Adrenal gland (tissue), 12 donors: ENCODE results near the gene GASK1A. TPM values are rescaled to one million over a fixed set of nuclear protein-coding genes. Genes with fewer than 3 reads are reported as not detected.

ENCODE experiments used
- DNase-seq, 7 donors: peaks; one replicate each; pipeline ENCODE4 v3.0.0-alpha.2; 2019 to 2020
- H3K27ac ChIP-seq, 5 donors: fragments of 200-600 bp; sonication (generic) in 4 of 5; 1 replicate in 3 of 5; 2 replicates in 2 of 5; pipeline versions ENCODE4 v1.5.1 to v1.8.0; 2016 to 2020; ENCODE audit warnings: mild to moderate bottlenecking in 1 of 5
- H3K27me3 ChIP-seq: fragments of 200-600 bp; 2 replicates; pipeline ENCODE4 v1.8.0; 2021
- H3K36me3 ChIP-seq, 2 donors: fragments of 200-600 bp; replicated peaks in 1 of 2; 1 replicate in 1 of 2; 2 replicates in 1 of 2; pipeline versions ENCODE4 v1.5.1 to v1.8.0; 2018 to 2022
- H3K4me1 ChIP-seq, 2 donors: fragments of 200-600 bp; replicated peaks in 1 of 2; 1 replicate in 1 of 2; 2 replicates in 1 of 2; pipeline versions ENCODE4 v1.5.1 to v1.8.0; 2018 to 2021
- H3K4me3 ChIP-seq, 4 donors: fragments of 200-600 bp; sonication (generic) in 3 of 4; one replicate each; pipeline ENCODE4 v1.5.1; 2016 to 2018
- H3K9me3 ChIP-seq, 3 donors: fragments of 200-600 bp; sonication (generic) in 1 of 3; replicated peaks in 1 of 3; 1 replicate in 2 of 3; 2 replicates in 1 of 3; pipeline versions ENCODE4 v1.5.1 to v1.8.0; 2016 to 2021
- CTCF ChIP-seq, 6 experiments: fragments of 450-650 bp in 4 of 6; fragments of 200-600 bp in 2 of 6; sonication (generic) in 1 of 6; IDR thresholded peaks; 1 replicate in 5 of 6; 2 replicates in 1 of 6; pipeline versions ENCODE4 v1.5.1 to v1.8.0; 2016 to 2021; ENCODE audit warnings: antibody characterized with exemption in 6 of 6, mild to moderate bottlenecking in 2 of 6, moderate library complexity in 1 of 6
- POLR2A ChIP-seq, 2 donors: fragments of 450-650 bp; IDR thresholded peaks; one replicate each; pipeline ENCODE4 v1.6.1; 2017; ENCODE audit warnings: antibody characterized with exemption in 2 of 2, mild to moderate bottlenecking in 2 of 2, moderate library complexity in 1 of 2
- WGBS, 4 donors: extraction: QIAGEN DNeasy Blood & Tissue Kit in 2 of 4; methylation state at CpG; one replicate each; pipeline versions ENCODE4 v1.1.5 to v1.1.7; 2013 to 2017; 5-methylcytosine and 5-hydroxymethylcytosine counted together
- intact Hi-C, 2 donors: fragments of 100-400 bp; cut with DNase I; formaldehyde crosslinking; loops; one replicate each; pipeline versions ENCODE4 v1.14.1 to v1.15.0; 2022 to 2023
- polyA plus RNA-seq, 3 donors: library from polyadenylated mRNA; stranded (reverse); fragments of 200-250 nt in 2 of 3; fragments of 350-450 nt in 1 of 3; fragmentation: Illumina TruSeq in 1 of 3; extraction: RNeasy Lipid Tissue Mini Kit (QIAGEN cat#74804) in 1 of 3; gene quantifications; one replicate each; pipeline ENCODE4 v1.2.3, GENCODE V29; 2013 to 2014
- total RNA-seq, 9 donors: library from RNA; depleted of rRNA in 4 of 9; stranded (reverse); fragments of >200 nt in 4 of 9; fragments of 120-200 nt in 1 of 9; fragmentation: NEBNext Ultra II Directional in 1 of 9; extraction: Animal tissue kit (Norgen Biotek cat#: 25700) in 1 of 9; gene quantifications; one replicate each; pipeline versions ENCODE4 v1.1.0 to v1.2.4, GENCODE V29; 2013 to 2023
- donor health status: healthy with polysubstance abuse.
- donor health status: Bipolar disorder and iron deficiency.
- donor health status: DM: yes; HTN: yes; CAD: no.
- donor health status: DM: no; HTN: no; CAD: no.
- donor health status: DM: no; HTN: no; CAD: no.
- donor health status: DM: yes; HTN: yes; CAD: no.

GASK1A gene
- total and polyA plus RNA-seq, 12 donors = 1.5 to 15.5 (median 4.5) TPM

- peaks cover 0 to 27% of the 10 kb centered on the region in 2 donors for H3K4me1 ChIP-seq
- no peaks in the 10 kb centered on the region for H3K27me3 ChIP-seq
- intact Hi-C loops = no loop called here
- TF ChIP-seq POLR2A (IDR thresholded peaks at IDR 0.05) = no peak
- TF ChIP-seq CTCF (IDR thresholded peaks at IDR 0.05) = no peak
- peak overlapping the region in 3 of 5 donors; percentile 39 to 91 (median 76) for H3K27ac ChIP-seq
- DNase-seq = peak; percentile 80 to 94 (median 87)
- H3K4me3 ChIP-seq = no peak overlapping the region
- no peaks in the 10 kb centered on the region for H3K36me3 ChIP-seq
- no peaks in the 10 kb centered on the region for H3K9me3 ChIP-seq
- WGBS, 4 donors = 30 to 65% (median 55%) methylated on average over 4 to 8 of the region's 8 CpGs
These were observed 22.0 kb downstream of the GASK1A start for GRCh38 chr3:43001094-43001553.

- peak overlapping the region in 3 of 5 donors; percentile 16 to 81 (median 76) for H3K27ac ChIP-seq
- no peak for DNase-seq
- H3K4me1 ChIP-seq = peaks cover 0 to 22% of the 10 kb centered on the region in 2 donors
- TF ChIP-seq CTCF (IDR thresholded peaks at IDR 0.05) = no peak
- TF ChIP-seq POLR2A (IDR thresholded peaks at IDR 0.05) = no peak
- H3K9me3 ChIP-seq = no peaks in the 10 kb centered on the region
- 65 to 75% (median 74%) methylated on average over 5 of the region's 5 CpGs for WGBS, 4 donors
- intact Hi-C loops = no loop called here
- no peak overlapping the region for H3K4me3 ChIP-seq
- H3K36me3 ChIP-seq = no peaks in the 10 kb centered on the region
- no peaks in the 10 kb centered on the region for H3K27me3 ChIP-seq
These were observed 22.5 kb downstream of the GASK1A start for GRCh38 chr3:43001556-43002121.

GRCh38 chr3:43004282-43004681 is 25.2 kb downstream of the GASK1A start:
- H3K4me3 ChIP-seq = no peak overlapping the region
- H3K27me3 ChIP-seq = no peaks in the 10 kb centered on the region
- TF ChIP-seq POLR2A (IDR thresholded peaks at IDR 0.05) (no peak), CTCF (IDR thresholded peaks at IDR 0.05) (no peak)
- H3K27ac ChIP-seq = peak overlapping the region in 1 of 5 donors; percentile 3
- WGBS, 4 donors = 78 to 91% (median 87%) methylated on average over 3 to 4 of the region's 4 CpGs
- H3K9me3 ChIP-seq = no peaks in the 10 kb centered on the region
- DNase-seq = no peak
- H3K4me1 ChIP-seq = peaks cover 0 to 17% of the 10 kb centered on the region in 2 donors
- intact Hi-C loops = no loop called here
- no peaks in the 10 kb centered on the region for H3K36me3 ChIP-seq

GRCh38 chr3:43005253-43005652 is 26.1 kb downstream of the GASK1A start:
- no peak overlapping the region for H3K27ac ChIP-seq
- intact Hi-C loops = no loop called here
- H3K4me1 ChIP-seq = peaks cover 0 to 17% of the 10 kb centered on the region in 2 donors
- H3K36me3 ChIP-seq = no peaks in the 10 kb centered on the region
- no peaks in the 10 kb centered on the region for H3K27me3 ChIP-seq
- 88 to 97% (median 90%) methylated on average over 3 of the region's 3 CpGs for WGBS, 4 donors
- no peak for DNase-seq
- H3K9me3 ChIP-seq = no peaks in the 10 kb centered on the region
- TF ChIP-seq POLR2A (IDR thresholded peaks at IDR 0.05) = no peak
- TF ChIP-seq CTCF (IDR thresholded peaks at IDR 0.05) = no peak
- H3K4me3 ChIP-seq = no peak overlapping the region
